Stimulated activated CD8-positive, alpha-beta memory T cell treated with anti-CD3 and anti-CD28 coated beads, Interleukin-7, amount 100 ng/mL, for 1 hour (primary cell): ENCODE results near the gene ABCF2.

Experiments used
- DNase-seq, 2 donors: peaks; one replicate each; pipeline ENCODE4 v3.0.0-alpha.2; 2020; ENCODE audit warnings: low read depth in 2 of 2

Gene ABCF2

DNA sequence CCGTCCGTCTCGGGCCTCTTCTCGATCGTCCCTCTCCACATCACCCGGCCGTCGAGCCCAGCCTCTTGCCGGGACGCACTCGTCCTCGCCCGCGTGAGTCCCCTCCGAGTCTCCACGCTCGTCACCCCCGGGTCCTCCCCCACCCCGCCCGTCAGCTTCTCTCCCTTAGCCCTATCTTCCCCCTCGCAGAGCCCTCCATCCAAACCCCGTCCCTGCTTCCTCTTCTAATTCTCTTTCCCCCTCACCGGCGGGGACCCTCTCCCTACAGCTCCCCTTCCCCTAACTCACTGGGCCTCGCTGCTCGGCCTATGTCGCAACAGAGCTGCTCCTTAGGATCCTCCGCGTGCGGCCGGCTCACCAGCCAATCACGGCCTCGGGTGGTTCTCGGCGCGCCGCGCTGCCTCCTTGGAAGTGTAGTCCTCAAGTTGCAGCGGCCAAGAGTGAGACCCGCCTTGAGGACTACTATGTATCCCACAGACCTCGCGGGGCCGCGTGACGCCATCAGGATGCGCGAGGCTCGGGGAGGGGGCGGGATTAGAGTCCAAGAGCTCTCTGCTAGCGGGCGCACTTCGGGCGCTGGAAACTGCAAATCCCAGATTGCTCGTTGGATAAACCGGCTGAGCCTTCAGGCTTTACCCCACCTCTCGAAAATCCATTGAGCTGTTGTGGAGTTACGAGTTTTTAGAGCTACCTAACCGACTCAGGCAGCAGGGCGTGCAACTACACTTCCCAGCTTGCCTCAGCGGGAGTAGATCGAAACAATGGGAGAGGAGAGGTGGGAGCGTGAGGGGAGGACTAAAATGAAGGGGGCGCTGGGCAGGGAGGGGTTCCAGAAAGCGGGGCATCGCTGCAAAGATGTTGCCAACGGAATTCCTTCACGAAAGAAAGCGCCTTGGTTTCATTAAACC, at the start of gene ABCF2:
Gene ABCF2, minus strand, starts transcription at position 331 of the 908 bp plus-strand sequence. CDS start 747 bp downstream, outside the sequence.
- peak; percentile 95 to 98 for DNase-seq

DNA sequence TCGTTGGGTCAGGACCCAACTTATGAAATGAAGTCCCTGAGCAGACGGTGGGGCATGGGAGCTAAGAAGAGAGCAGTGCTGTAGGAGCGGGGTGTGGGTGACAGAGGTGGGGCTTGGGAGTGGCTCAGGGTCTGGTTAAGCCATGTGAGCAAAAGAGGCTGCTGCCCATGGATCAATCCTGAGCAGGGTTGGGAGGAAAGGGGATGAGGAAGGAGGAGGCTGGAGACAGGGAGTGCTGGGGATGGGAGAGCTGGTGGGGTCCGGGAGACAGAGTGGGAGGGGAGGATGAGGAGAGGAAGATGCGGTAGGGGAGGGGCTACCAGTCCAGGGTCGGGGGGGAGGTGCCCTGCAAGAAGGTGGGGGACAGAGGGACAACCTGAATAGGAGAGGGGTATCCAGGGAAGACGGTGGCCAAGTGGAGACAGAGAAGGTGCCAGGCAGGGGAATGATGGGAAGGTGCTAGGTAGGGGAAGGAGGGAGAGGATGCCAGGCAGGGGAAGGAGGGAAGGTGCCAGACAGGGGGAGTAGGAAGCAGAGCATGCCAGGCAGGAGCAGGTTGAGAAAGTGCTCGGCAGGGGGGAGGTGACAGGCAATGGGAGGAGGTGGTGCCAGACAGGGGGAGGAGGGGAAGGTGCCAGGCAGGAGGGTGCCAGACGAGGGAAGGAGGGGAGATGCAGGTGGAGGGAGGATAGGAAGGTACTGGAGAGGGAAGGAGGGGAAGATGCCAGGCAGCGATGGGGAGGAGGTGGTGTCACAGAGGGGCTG, 49.0 kb upstream of the ABCF2 start:
- DNase-seq: no peak

DNA sequence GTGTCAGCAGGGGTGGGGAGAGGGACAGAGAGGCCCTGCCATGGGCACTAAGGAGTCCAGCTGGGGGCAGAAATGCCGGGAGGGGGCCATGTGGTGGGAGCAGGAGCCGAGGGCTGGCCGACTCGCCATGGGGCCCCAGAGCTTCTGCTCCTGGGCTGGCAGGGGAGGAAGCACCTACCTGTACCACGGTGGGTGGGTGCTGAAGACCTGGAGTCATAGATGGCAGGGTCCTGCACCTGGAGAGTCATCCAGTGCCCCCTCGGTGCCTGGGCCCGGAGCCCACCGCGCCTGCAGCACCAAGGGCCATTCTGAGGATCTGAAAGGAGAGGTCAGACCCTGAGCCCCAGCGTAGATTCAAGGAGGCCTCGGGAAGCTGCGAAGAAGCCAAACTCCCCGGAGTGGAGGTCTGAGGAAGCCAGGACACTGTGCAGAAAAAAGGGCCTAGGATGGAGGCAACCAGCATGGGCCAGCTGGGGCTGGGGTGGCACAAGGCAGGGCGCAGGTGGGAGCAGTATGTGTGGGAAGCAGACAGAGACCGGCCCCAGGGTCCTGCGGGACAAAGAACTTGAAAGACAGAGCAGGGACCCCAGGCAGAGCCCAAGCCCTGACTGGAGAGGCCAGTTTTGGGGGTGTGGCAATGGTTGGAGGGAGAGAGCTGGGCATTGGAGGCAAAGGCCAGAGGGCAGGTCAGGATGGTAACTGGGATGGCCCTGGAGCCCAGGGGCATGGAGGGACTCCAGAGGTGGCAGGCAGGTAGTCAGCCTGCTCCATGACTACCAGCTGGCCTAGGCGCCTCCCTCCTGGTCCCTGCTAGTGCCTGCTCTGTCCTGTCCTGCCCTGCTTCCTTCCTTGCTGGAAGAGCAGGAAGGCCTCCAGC, 48.2 kb upstream of the ABCF2 start:
- no peak for DNase-seq

GRCh38 chr7:151274396-151274795, 47.4 kb upstream of the ABCF2 start:
- DNase-seq: no peak

DNA sequence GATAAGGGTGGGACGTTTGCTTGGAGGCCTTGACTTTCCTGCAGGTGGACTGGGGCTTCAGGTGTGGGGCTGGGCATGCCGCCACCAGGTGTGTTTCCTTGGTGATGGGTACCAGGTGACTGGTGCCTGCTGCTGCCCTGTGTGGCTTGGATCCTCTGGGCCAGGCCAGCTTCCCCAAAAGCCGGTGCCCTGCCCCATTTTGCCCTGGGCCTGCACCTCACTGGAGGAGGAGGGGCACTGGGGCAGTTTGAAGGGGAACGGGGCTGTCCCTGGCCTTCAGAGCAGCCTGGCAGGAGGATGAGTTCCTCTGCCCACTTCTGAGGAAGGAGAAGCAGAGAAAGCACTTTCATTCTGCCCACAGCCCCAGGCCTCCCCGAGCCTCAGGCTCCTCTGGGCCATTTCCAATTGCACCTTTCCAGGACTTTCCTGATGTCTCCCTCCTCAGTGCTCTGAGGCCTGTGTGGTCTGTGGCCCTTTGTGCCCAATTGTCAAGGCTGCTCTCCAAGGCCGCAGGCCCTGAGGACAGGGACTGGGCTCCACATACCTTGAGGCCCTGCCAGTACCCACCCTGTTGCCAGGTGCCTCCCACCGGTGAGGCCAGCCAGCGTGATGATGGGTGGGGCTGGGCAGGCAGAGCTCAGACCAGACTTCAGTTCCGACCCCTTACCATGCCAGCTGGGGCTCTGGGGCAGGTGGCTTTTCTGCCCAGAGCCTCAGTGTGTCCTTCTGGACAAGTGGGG, 46.8 kb upstream of the ABCF2 start:
- no peak for DNase-seq

DNA sequence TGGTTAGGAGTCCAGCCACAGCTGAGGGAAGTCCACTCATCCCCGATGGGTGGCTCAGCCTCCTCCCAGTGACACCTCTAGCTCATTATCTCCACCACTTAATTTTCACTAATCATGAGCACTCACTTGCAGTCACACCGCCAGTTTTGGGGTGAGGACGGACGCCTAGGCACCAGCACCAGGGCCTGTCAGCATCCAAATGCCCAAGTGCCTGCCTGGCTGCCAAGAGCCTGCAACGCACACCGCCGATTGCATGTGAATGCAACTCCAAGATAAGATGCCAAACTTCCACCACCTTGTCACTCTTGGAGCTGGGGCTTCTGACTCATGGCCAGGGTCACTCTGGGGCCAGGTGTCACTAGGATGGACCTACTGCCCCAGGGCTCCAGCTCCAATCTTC, 45.9 kb upstream of the ABCF2 start:
- no peak for DNase-seq

GRCh38 chr7:151272405-151272804, 45.4 kb upstream of the ABCF2 start:
- no peak for DNase-seq

GRCh38 chr7:151271699-151272355, 44.8 kb upstream of the ABCF2 start:
- DNase-seq: no peak

DNA sequence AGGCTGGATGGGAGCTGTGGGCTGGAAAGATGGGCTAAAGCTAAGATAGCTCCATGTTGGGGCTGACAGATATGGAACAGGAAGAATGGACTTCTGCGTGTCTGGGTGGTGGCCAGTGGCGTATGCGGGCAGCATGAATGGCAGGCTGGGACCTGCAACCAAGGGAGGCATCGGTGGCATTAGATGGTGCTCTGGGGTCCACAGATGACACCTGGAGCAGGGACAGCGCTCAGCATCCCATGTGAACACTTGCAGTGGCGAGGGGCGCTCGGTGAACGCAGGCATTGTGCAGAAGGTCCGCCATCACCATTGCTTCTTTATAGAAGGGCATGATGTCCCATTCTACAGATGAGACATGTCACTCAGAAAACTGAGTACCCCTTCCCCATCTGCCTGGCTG, 42.5 kb upstream of the ABCF2 start:
- no peak for DNase-seq

GRCh38 chr7:151265351-151265931, 38.4 kb upstream of the ABCF2 start:
- no peak for DNase-seq

DNA sequence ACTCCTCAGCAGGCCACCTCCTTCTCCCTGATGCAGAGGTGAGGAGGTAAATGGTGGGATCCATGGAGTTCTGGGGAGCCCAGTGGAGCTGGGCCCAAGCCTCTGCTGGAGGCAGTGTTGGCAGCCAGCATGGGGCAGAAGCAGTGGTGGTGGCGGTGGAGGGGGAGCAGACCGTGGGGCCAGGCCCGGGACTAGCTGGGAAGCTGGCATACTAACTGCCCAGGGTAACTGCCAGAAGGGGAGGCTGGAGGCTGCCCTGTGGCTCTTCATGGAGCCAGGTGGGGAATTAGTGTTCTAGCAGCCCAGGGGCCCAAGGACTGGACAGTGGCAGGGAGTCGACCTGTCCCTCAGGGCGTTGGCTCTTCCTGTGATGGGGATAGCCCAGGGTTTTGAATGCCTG, 37.6 kb upstream of the ABCF2 start:
- DNase-seq: no peak

GRCh38 chr7:151261529-151261928, 34.5 kb upstream of the ABCF2 start:
- DNase-seq: no peak

DNA sequence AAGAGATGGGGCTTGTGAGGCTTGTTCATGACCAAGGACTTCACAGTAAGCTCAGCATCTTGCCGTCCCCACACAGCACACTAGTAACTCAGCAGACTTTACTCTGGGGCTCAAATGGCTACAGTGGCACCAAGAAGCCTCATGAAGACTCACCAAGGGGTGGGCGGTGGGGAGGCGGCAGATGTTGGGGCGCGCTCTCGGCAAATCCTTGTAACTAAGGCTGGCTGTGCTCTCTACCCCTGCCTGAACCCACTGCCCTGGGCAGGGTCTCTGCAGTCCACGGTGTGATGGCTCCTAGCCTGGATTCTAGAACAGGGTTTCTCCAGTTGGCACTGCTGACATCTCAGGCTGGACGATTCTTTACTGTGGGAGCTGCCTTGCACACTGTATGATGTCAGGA, 33.9 kb upstream of the ABCF2 start:
- no peak for DNase-seq

DNA sequence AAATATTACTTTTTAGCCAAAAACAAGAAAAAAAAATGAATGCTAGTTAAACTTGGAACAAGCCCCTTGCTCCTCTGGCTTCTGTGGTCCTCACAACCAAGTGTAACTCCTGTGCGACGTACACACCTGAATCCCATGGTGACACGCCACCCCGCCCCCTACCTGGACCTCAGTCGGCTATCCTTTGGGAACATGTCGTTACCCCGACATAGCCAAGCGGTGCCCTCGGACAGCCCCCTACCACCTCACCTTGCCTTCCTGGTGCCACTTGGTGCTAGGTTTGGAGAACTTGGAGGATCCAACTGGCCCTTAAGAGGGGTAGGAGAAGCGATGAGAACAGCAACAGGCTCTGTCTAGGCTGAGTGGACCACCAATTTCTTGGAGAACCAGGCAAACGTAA, 33.5 kb upstream of the ABCF2 start:
- DNase-seq: no peak

- no peak for DNase-seq
Observed at GRCh38 chr7:151257990-151258389, 31.0 kb upstream of the ABCF2 start.

GRCh38 chr7:151256410-151257045, 29.5 kb upstream of the ABCF2 start:
- DNase-seq: no peak

- DNase-seq: no peak
Observed at GRCh38 chr7:151255390-151255789, 28.4 kb upstream of the ABCF2 start.

DNA sequence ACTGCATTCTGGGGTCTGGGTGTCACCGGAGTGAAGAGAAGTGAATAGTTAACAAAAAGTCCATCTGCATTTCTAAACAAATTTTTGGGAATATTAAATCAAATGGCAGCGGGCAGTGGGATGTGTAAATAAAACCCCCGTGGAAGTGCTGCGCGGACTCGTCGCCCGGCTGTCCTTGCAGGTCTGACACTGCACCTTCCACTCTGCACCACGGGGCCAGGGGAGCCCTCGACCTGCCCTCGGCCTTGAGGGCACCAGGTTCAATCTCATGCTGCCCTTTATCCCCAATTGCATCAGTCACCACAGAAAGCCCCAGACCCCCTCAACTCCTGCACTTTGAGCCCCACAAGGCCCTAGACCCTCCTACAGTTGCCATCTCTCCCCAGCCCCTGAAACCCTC, 27.8 kb upstream of the ABCF2 start:
- DNase-seq: no peak

- no peak for DNase-seq
Observed at GRCh38 chr7:151254316-151254715, 27.3 kb upstream of the ABCF2 start.
